ENCODE results near the gene RAB11FIP4. TPM values are rescaled to one million over a fixed set of nuclear protein-coding genes. Genes with fewer than 3 reads are reported as not detected.

The RAB11FIP4 gene
- polyA plus RNA-seq, 4 donors = 11.6 to 33.8 (median 18.7) TPM

- H3K4me1 ChIP-seq (ENCODE audit: control insufficient read depth in 3 of 3, insufficient read depth in 2 of 3, low read depth in 1 of 3, low read length in 2 of 3) = peaks cover 0 to 4% (median 0%) of the 10 kb centered on the region in 3 donors
- FAIRE-seq = no peak
- WGBS, 3 donors = 88 to 92% (median 91%) methylated on average over 6 of the region's 6 CpGs
Observed at GRCh38 chr17:31584438-31585279, 193.2 kb downstream of the RAB11FIP4 start.

GRCh38 chr17:31585280-31585630 lies 193.8 kb downstream of the RAB11FIP4 start:
- FAIRE-seq (no peak), DNase-seq (no peak)
- no peaks in the 10 kb centered on the region for H3K36me3 ChIP-seq (ENCODE audit: control insufficient read depth in 3 of 3, insufficient read depth in 2 of 3, low read depth in 1 of 3, low read length in 3 of 3)
- H3K27ac ChIP-seq (ENCODE audit: low read depth in 1 of 3, low read length in 2 of 3) = no peak overlapping the region
- no peaks in the 10 kb centered on the region for H3K9me3 ChIP-seq (ENCODE audit: control insufficient read depth in 2 of 2, insufficient read depth in 1 of 2, low read depth in 1 of 2, low read length in 1 of 2)
- no peaks in the 10 kb centered on the region for H3K27me3 ChIP-seq (ENCODE audit: control insufficient read depth in 3 of 3, insufficient read depth in 3 of 3, low read length in 3 of 3)
- WGBS, 3 donors = 73 to 77% (median 75%) methylated on average over 6 of the region's 6 CpGs
- no peak overlapping the region for H3K4me3 ChIP-seq (ENCODE audit: low read depth in 1 of 3, low read length in 3 of 3)
- peaks cover 0 to 4% (median 0%) of the 10 kb centered on the region in 3 donors for H3K4me1 ChIP-seq (ENCODE audit: control insufficient read depth in 3 of 3, insufficient read depth in 2 of 3, low read depth in 1 of 3, low read length in 2 of 3)

More at GRCh38 chr17:31584438-31585279, 193.2 kb downstream of the RAB11FIP4 start:
- DNase-seq = no peak
- H3K27me3 ChIP-seq (ENCODE audit: control insufficient read depth in 3 of 3, insufficient read depth in 3 of 3, low read length in 3 of 3) = no peaks in the 10 kb centered on the region
- H3K27ac ChIP-seq (ENCODE audit: low read depth in 1 of 3, low read length in 2 of 3) = no peak overlapping the region
- H3K36me3 ChIP-seq (ENCODE audit: control insufficient read depth in 3 of 3, insufficient read depth in 2 of 3, low read depth in 1 of 3, low read length in 3 of 3) = no peaks in the 10 kb centered on the region
- no peak overlapping the region for H3K4me3 ChIP-seq (ENCODE audit: low read depth in 1 of 3, low read length in 3 of 3)
- H3K9me3 ChIP-seq (ENCODE audit: control insufficient read depth in 2 of 2, insufficient read depth in 1 of 2, low read depth in 1 of 2, low read length in 1 of 2) = no peaks in the 10 kb centered on the region

- 60 to 80% (median 74%) methylated on average over 5 of the region's 5 CpGs for WGBS, 3 donors
- no peaks in the 10 kb centered on the region for H3K36me3 ChIP-seq (ENCODE audit: control insufficient read depth in 3 of 3, insufficient read depth in 2 of 3, low read depth in 1 of 3, low read length in 3 of 3)
- FAIRE-seq = no peak
- H3K4me3 ChIP-seq (ENCODE audit: low read depth in 1 of 3, low read length in 3 of 3) = no peak overlapping the region
- H3K27me3 ChIP-seq (ENCODE audit: control insufficient read depth in 3 of 3, insufficient read depth in 3 of 3, low read length in 3 of 3) = no peaks in the 10 kb centered on the region
- H3K27ac ChIP-seq (ENCODE audit: low read depth in 1 of 3, low read length in 2 of 3) = no peak overlapping the region
- H3K4me1 ChIP-seq (ENCODE audit: control insufficient read depth in 3 of 3, insufficient read depth in 2 of 3, low read depth in 1 of 3, low read length in 2 of 3) = no peaks in the 10 kb centered on the region
- DNase-seq = no peak
- no peaks in the 10 kb centered on the region for H3K9me3 ChIP-seq (ENCODE audit: control insufficient read depth in 2 of 2, insufficient read depth in 1 of 2, low read depth in 1 of 2, low read length in 1 of 2)
Observed at GRCh38 chr17:31586946-31587345, 195.5 kb downstream of the RAB11FIP4 start.

GRCh38 chr17:31587462-31587861 lies 196.0 kb downstream of the RAB11FIP4 start:
- Histone ChIP-seq H3K36me3 (ENCODE audit: control insufficient read depth in 3 of 3, insufficient read depth in 2 of 3, low read depth in 1 of 3, low read length in 3 of 3) (no peaks in the 10 kb centered on the region), H3K27me3 (ENCODE audit: control insufficient read depth in 3 of 3, insufficient read depth in 3 of 3, low read length in 3 of 3) (no peaks in the 10 kb centered on the region), H3K27ac (ENCODE audit: low read depth in 1 of 3, low read length in 2 of 3) (no peak overlapping the region), H3K4me3 (ENCODE audit: low read depth in 1 of 3, low read length in 3 of 3) (no peak overlapping the region), H3K9me3 (ENCODE audit: control insufficient read depth in 2 of 2, insufficient read depth in 1 of 2, low read depth in 1 of 2, low read length in 1 of 2) (no peaks in the 10 kb centered on the region), H3K4me1 (ENCODE audit: control insufficient read depth in 3 of 3, insufficient read depth in 2 of 3, low read depth in 1 of 3, low read length in 2 of 3) (no peaks in the 10 kb centered on the region)
- DNase-seq = no peak
- 73 to 89% (median 87%) methylated on average over 4 of the region's 4 CpGs for WGBS, 3 donors
- FAIRE-seq = no peak

Other genes starting within 250 kb of the RAB11FIP4 start
- 1 to 10 TPM in 2 of 4 donors, under 1 TPM in 1, not detected in 1; 0.52 to 5.9 (median 1.3) TPM for gene OMG, start 94.4 kb upstream of the RAB11FIP4 start, polyA plus RNA-seq
- 10 to 100 TPM in 1 of 4 donors, 1 to 10 TPM in 3; 1.1 to 20.5 (median 7.3) TPM for gene EVI2B, start 77.6 kb upstream of the RAB11FIP4 start, polyA plus RNA-seq
- gene EVI2A, start 70.1 kb upstream of the RAB11FIP4 start, polyA plus RNA-seq = 1 to 10 TPM; 1.3 to 9.5 (median 6.0) TPM

All from small intestine (tissue), 7 donors.